NOMO-1 treated with DMSO at 0.1 percent for 48 hours (cell line): ENCODE data around the gene FAM193B.

Experiments
- DNase-seq: peaks from one replicate; lab custom pipeline; 2025; ENCODE audit not compliant: unreplicated experiment; lab: John Stamatoyannopoulos, UW

The FAM193B gene

GRCh38 chr5:177554474-177555111 is at the start of gene FAM193B:
TSS of gene FAM193B (minus strand) at chr5:177554563. CDS start at chr5:177554458, 105 bp downstream.
- peak; percentile 90 for DNase-seq

- DNase-seq, result no peak
Observed at GRCh38 chr5:177604116-177604521, 49.8 kb upstream of the FAM193B start.

- no peak for DNase-seq
Observed at GRCh38 chr5:177603631-177604030, 49.3 kb upstream of the FAM193B start.

GRCh38 chr5:177602458-177602830 is 48.1 kb upstream of the FAM193B start:
- DNase-seq, result no peak

- DNase-seq, result no peak
Observed at GRCh38 chr5:177601577-177602457, 47.5 kb upstream of the FAM193B start.

- no peak for DNase-seq
Observed at GRCh38 chr5:177601126-177601525, 46.8 kb upstream of the FAM193B start.

- DNase-seq, result peak; percentile 52
Observed at GRCh38 chr5:177600508-177601018, 46.2 kb upstream of the FAM193B start.

GRCh38 chr5:177599731-177600507 is 45.6 kb upstream of the FAM193B start, which contains the start of gene B4GALT7:
TSS of gene B4GALT7 (plus strand) at chr5:177600132. CDS start at chr5:177600211, 79 bp downstream.
- DNase-seq, result peak; percentile 76

- no peak for DNase-seq
Observed at GRCh38 chr5:177598477-177598876, 44.1 kb upstream of the FAM193B start.

GRCh38 chr5:177596775-177597238 is 42.4 kb upstream of the FAM193B start:
- no peak for DNase-seq

- DNase-seq, result no peak
Observed at GRCh38 chr5:177595991-177596774, 41.8 kb upstream of the FAM193B start.

GRCh38 chr5:177595026-177595585 is 40.7 kb upstream of the FAM193B start:
- no peak for DNase-seq

GRCh38 chr5:177594071-177594470 is 39.7 kb upstream of the FAM193B start:
- no peak for DNase-seq

- DNase-seq, result no peak
Observed at GRCh38 chr5:177593511-177593910, 39.1 kb upstream of the FAM193B start.

GRCh38 chr5:177592905-177593304 is 38.5 kb upstream of the FAM193B start:
- DNase-seq, result no peak

- DNase-seq, result peak; percentile 73
Observed at GRCh38 chr5:177592010-177592834, 37.9 kb upstream of the FAM193B start, which contains the start of gene TMED9. TSS of gene TMED9 (plus strand) at chr5:177592203. CDS start at chr5:177592215, 12 bp downstream.

GRCh38 chr5:177591690-177592009 is 37.3 kb upstream of the FAM193B start:
- no peak for DNase-seq

GRCh38 chr5:177590406-177590805 is 36.0 kb upstream of the FAM193B start:
- no peak for DNase-seq

GRCh38 chr5:177588413-177588909 is 34.1 kb upstream of the FAM193B start:
- DNase-seq, result no peak
